Hepatic stellate cell (primary cell): ENCODE results near the gene C16orf54.
"Not testable (repeated sequence)": the region's sequence is repeated elsewhere in the genome, so short reads cannot be mapped to it uniquely, and the experiment has no call there.

ENCODE experiments used
- DNase-seq: peaks from one replicate; pipeline ENCODE4 v3.0.0; 2011; ENCODE audit warnings: low spot score

C16orf54 gene

GRCh38 chr16:29745853-29746345 is at the start of gene C16orf54:
Gene C16orf54 (minus strand): TSS chr16:29745990. CDS start chr16:29744951, 1,039 bp downstream.
- no peak for DNase-seq

GRCh38 chr16:29794231-29794710 is 48.5 kb upstream of the C16orf54 start:
- no peak for DNase-seq

- not testable (repeated sequence) for DNase-seq
Observed at GRCh38 chr16:29793153-29793552, 47.4 kb upstream of the C16orf54 start.

GRCh38 chr16:29791845-29792807 is 46.3 kb upstream of the C16orf54 start:
- DNase-seq, result no peak

- DNase-seq, result no peak
Observed at GRCh38 chr16:29790949-29791844, 45.4 kb upstream of the C16orf54 start.

- peak; percentile 99 for DNase-seq
Observed at GRCh38 chr16:29790183-29790948, 44.6 kb upstream of the C16orf54 start, which contains the start of gene KIF22. Gene KIF22 (plus strand): TSS chr16:29790751. CDS start chr16:29790760, 9 bp downstream.

- DNase-seq, result no peak
Observed at GRCh38 chr16:29789775-29790182, 44.0 kb upstream of the C16orf54 start.

- not testable (repeated sequence) for DNase-seq
Observed at GRCh38 chr16:29787155-29787554, 41.4 kb upstream of the C16orf54 start.

- DNase-seq, result peak; percentile 82
Observed at GRCh38 chr16:29784901-29785500, 39.2 kb upstream of the C16orf54 start.

- no peak for DNase-seq
Observed at GRCh38 chr16:29784157-29784556, 38.4 kb upstream of the C16orf54 start.

- DNase-seq, result not testable (repeated sequence)
Observed at GRCh38 chr16:29783094-29783953, 37.5 kb upstream of the C16orf54 start.

- DNase-seq, result no peak
Observed at GRCh38 chr16:29779474-29779873, 33.7 kb upstream of the C16orf54 start.

- no peak for DNase-seq
Observed at GRCh38 chr16:29777576-29778350, 32.0 kb upstream of the C16orf54 start, which contains the start of gene ZG16. Gene ZG16 (plus strand): TSS chr16:29778256. CDS start chr16:29779267, 1,011 bp downstream.

- peak; percentile 23 for DNase-seq
Observed at GRCh38 chr16:29775742-29776408, 30.1 kb upstream of the C16orf54 start.

GRCh38 chr16:29774730-29775129 is 28.9 kb upstream of the C16orf54 start:
- DNase-seq, result no peak

- not testable (repeated sequence) for DNase-seq
Observed at GRCh38 chr16:29772330-29772729, 26.5 kb upstream of the C16orf54 start.

- no peak for DNase-seq
Observed at GRCh38 chr16:29770250-29770929, 24.6 kb upstream of the C16orf54 start.

GRCh38 chr16:29769507-29769906 is 23.7 kb upstream of the C16orf54 start:
- DNase-seq, result no peak
